Left ventricle myocardium inferior (tissue), 1 donor: ENCODE results near the gene NDUFB3. TPM values are rescaled to one million over a fixed set of nuclear protein-coding genes. Genes with fewer than 3 reads are reported as not detected.

Experiments used
- DNase-seq: peaks from one replicate; pipeline ENCODE4 v3.0.0-alpha.2; 2020
- H3K27ac ChIP-seq: fragments of 200-600 bp; replicated peaks from 2 replicates; pipeline ENCODE4 v1.8.0; 2021
- H3K27me3 ChIP-seq: fragments of 200-600 bp; 2 replicates; pipeline ENCODE4 v1.8.0; 2021; ENCODE audit warnings: low read depth
- H3K36me3 ChIP-seq: fragments of 200-600 bp; 2 replicates; pipeline ENCODE4 v1.8.0; 2021
- H3K4me1 ChIP-seq: fragments of 200-600 bp; 2 replicates; pipeline ENCODE4 v1.8.0; 2021
- H3K4me3 ChIP-seq: fragments of 200-600 bp; 2 replicates; pipeline ENCODE4 v1.8.0; 2021; ENCODE audit warnings: mild to moderate bottlenecking, moderate library complexity
- H3K9me3 ChIP-seq: fragments of 200-600 bp; replicated peaks from 2 replicates; pipeline ENCODE4 v1.8.0; 2021
- intact Hi-C: fragments of 100-400 bp; cut with micrococcal nuclease; formaldehyde crosslinking; loops from one replicate; pipeline ENCODE4 v1.11.0; 2022
- total RNA-seq: library from RNA; stranded (reverse); fragmentation: NEBNext Ultra II Directional; extraction: Animal tissue kit (Norgen Biotek cat#: 25700); gene quantifications from one replicate; pipeline ENCODE4 v1.2.1, GENCODE V29; 2021
- TF ChIP-seq, protein P1 (sequence below): fragments of 200-600 bp; IDR thresholded peaks from 2 replicates; pipeline ENCODE4 v1.8.0; 2021; ENCODE audit warnings: antibody characterized with exemption, mild to moderate bottlenecking, borderline replicate concordance
- donor health status: DM: no; HTN: yes; CAD: no; lungs with severe emphysema.

The NDUFB3 gene
- total RNA-seq, 1 donor from 2014 or later, result 466 TPM

DNA sequence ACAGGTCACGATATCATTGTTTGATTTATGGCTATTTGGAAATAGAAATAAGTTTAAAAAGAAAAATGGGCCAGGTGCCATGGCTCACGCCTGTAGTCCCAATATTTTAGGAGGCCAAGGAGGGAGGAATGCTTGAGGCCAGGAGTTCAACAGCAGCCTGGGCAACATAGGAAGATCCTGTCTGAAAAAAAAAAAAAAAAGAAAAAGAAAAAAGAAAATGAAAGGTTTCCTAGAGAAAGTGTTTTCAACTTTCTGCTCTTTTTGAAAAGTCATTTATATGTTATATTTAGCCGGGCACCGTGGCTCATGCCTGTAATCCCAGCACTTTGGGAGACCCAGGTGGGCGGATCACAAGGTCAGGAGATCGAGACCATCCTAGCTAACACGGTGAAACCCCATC is 3.2 kb downstream of the NDUFB3 start:
- H3K36me3 ChIP-seq, result peaks cover 14% of the 10 kb centered on the region
- no peaks in the 10 kb centered on the region for H3K27me3 ChIP-seq
- TF ChIP-seq, protein P1, sequence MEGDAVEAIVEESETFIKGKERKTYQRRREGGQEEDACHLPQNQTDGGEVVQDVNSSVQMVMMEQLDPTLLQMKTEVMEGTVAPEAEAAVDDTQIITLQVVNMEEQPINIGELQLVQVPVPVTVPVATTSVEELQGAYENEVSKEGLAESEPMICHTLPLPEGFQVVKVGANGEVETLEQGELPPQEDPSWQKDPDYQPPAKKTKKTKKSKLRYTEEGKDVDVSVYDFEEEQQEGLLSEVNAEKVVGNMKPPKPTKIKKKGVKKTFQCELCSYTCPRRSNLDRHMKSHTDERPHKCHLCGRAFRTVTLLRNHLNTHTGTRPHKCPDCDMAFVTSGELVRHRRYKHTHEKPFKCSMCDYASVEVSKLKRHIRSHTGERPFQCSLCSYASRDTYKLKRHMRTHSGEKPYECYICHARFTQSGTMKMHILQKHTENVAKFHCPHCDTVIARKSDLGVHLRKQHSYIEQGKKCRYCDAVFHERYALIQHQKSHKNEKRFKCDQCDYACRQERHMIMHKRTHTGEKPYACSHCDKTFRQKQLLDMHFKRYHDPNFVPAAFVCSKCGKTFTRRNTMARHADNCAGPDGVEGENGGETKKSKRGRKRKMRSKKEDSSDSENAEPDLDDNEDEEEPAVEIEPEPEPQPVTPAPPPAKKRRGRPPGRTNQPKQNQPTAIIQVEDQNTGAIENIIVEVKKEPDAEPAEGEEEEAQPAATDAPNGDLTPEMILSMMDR, result no peak
- DNase-seq, result no peak
- H3K27ac ChIP-seq, result no peak overlapping the region
- no peaks in the 10 kb centered on the region for H3K9me3 ChIP-seq
- intact Hi-C loops, result no loop called here
- H3K4me3 ChIP-seq, result no peak overlapping the region
- peaks cover 58% of the 10 kb centered on the region for H3K4me1 ChIP-seq

DNA sequence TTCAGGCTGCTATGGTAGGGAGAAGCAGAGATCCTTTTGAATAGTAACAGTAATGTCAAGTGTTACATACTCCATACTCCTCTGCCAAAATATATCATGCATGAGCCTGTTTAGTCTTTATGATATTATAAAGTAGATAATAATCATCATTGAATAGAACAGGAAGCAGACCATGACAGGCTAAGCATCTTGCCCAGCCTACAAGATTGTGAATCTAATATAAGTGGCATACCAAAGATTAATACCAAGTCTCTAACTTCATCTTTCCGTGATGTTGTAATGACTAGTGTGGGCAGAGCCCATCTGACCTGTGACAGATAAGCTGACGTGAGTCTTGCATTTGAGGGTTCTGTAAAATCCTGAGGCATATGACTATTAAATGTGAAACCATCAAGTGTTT is 13.1 kb downstream of the NDUFB3 start:
- no peaks in the 10 kb centered on the region for H3K27me3 ChIP-seq
- H3K4me3 ChIP-seq, result no peak overlapping the region
- H3K4me1 ChIP-seq, result no peaks in the 10 kb centered on the region
- intact Hi-C loops, result no loop called here
- TF ChIP-seq, protein P1, result no peak
- H3K9me3 ChIP-seq, result no peaks in the 10 kb centered on the region
- H3K27ac ChIP-seq, result no peak overlapping the region
- DNase-seq, result no peak
- H3K36me3 ChIP-seq, result peaks cover 88% of the 10 kb centered on the region

- intact Hi-C loops, result no loop called here
- no peak overlapping the region for H3K27ac ChIP-seq
- H3K9me3 ChIP-seq, result no peaks in the 10 kb centered on the region
- TF ChIP-seq, protein P1, result no peak
- peaks cover 35% of the 10 kb centered on the region for H3K36me3 ChIP-seq
- DNase-seq, result no peak
- H3K4me3 ChIP-seq, result no peak overlapping the region
- H3K27me3 ChIP-seq, result no peaks in the 10 kb centered on the region
- H3K4me1 ChIP-seq, result no peaks in the 10 kb centered on the region
These were observed 18.8 kb downstream of the NDUFB3 start for GRCh38 chr2:201090574-201090973.

DNA sequence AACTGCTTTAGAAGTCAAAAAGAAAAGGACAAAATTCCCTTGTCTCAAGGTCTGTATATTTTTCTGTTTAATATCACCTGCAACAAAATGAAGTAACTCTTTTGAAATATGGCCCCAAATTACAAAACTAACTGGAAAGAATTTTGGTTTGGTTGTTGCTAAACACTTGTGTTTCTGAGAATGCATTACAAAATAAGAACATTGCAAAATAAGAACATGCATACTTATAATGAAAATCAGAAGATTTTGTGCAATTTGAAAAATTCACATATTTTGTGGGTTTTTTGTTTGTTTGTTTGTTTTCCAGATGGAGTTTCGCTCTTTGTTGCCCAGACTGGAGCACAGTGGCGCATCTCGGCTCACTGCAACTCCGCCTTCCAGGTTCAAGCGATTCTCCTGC is 21.8 kb downstream of the NDUFB3 start:
- H3K9me3 ChIP-seq, result no peaks in the 10 kb centered on the region
- intact Hi-C loops, result no loop called here
- TF ChIP-seq, protein P1, result no peak

GRCh38 chr2:201100497-201100896 is 28.7 kb downstream of the NDUFB3 start:
- Histone ChIP-seq H3K4me3 (no peak overlapping the region), H3K4me1 (no peaks in the 10 kb centered on the region), H3K36me3 (no peaks in the 10 kb centered on the region), H3K27me3 (no peaks in the 10 kb centered on the region), H3K9me3 (no peaks in the 10 kb centered on the region), H3K27ac (no peak overlapping the region)
- DNase-seq, result no peak
- intact Hi-C loops, result no loop called here
- TF ChIP-seq, protein P1, result no peak

More for the DNA sequence above, 21.8 kb downstream of the NDUFB3 start:
- H3K4me3 ChIP-seq, result no peak overlapping the region
- no peaks in the 10 kb centered on the region for H3K27me3 ChIP-seq
- no peaks in the 10 kb centered on the region for H3K4me1 ChIP-seq
- no peak for DNase-seq
- H3K27ac ChIP-seq, result no peak overlapping the region
- H3K36me3 ChIP-seq, result peaks cover 6% of the 10 kb centered on the region

GRCh38 chr2:201105759-201106158 is 34.0 kb downstream of the NDUFB3 start:
- Histone ChIP-seq H3K9me3 (no peaks in the 10 kb centered on the region), H3K4me3 (no peak overlapping the region), H3K4me1 (peaks cover 4% of the 10 kb centered on the region), H3K36me3 (no peaks in the 10 kb centered on the region), H3K27me3 (no peaks in the 10 kb centered on the region), H3K27ac (no peak overlapping the region)
- intact Hi-C loops, result no loop called here
- no peak for DNase-seq
- TF ChIP-seq, protein P1, result no peak
